CD4-positive, alpha-beta T cell treated with Interleukin-4 for 1 hour (primary cell): ENCODE measurements around the gene CLCF1.

ENCODE experiments used
- DNase-seq, 2 donors: peaks; one replicate each; pipeline ENCODE4 v3.0.0-alpha.2; 2020 to 2022

CLCF1 gene

DNA sequence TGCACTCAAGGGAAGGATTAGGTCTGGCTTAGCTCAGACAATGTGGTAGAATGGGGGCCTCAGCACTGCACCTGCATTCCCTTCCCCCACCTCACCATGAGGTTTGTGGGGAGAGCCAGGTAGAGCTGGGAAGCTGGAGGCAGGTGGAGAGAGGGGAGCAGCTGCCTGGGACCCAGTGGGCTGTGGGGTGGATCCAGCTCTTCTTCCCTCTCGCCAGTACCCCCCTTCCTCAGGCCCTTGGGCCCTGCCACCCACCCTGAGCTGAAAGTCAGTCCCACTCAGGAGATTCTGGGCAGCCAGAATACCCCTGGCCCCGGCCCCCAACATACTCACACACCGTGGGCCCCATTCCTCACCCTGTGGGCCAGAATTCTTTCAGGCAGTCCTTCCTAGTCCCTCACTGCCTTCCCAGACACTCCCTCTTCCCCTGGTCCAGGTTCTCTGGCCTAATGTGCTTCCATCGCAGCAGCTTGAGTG, 17.0 kb downstream of the CLCF1 start:
- DNase-seq = no peak

GRCh38 chr11:67355794-67356386, 17.5 kb downstream of the CLCF1 start:
- DNase-seq = no peak

- no peak for DNase-seq
Observed at GRCh38 chr11:67355023-67355793, 18.2 kb downstream of the CLCF1 start.

- DNase-seq = no peak
Observed at GRCh38 chr11:67354075-67355022, 19.0 kb downstream of the CLCF1 start.

DNA sequence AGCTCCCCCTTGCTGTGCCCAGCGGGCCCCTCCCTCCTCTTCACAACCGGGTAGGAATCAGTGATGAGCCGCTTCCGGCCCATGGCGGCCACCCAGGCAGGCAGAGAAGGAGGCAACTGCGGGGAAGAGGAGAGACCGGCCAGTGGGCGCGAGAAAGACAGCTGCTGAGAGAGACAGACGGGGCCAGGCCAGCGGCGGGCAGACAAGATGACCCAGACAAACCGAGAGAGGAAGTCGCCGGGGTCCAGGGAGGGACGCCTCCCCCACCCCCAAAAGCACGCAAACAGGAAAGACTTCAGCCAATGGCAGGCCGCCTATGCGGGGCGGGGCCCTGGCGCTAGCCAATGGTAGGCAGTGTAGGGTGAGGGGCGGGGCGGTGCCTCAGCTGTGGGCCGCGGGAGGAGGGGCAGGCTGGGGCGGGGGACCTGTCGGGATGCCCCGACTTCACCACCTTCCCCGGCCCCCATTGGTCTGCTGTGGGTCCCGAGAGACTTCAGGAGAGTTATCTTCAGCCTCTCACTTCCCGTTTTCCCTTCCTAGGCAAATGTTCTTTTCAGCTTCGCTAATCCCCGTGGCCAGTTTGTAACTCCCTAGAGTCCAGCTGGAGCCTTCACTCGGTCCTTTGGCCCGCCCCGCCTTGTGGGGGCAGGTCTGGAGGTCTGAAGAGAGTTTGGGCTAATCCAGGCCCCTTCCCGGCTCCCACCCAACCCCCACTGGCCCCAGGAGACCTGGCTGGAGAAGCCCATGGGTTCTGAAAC, 19.9 kb downstream of the CLCF1 start, which contains the start of gene POLD4:
TSS of gene POLD4 (minus strand) at position 230 of the 758 bp plus-strand sequence. CDS start at position 83, 147 bp downstream.
- DNase-seq = peak; percentile 96

GRCh38 chr11:67352546-67353316, 20.7 kb downstream of the CLCF1 start:
- peak in 1 of 2 donors; percentile 75 for DNase-seq

DNA sequence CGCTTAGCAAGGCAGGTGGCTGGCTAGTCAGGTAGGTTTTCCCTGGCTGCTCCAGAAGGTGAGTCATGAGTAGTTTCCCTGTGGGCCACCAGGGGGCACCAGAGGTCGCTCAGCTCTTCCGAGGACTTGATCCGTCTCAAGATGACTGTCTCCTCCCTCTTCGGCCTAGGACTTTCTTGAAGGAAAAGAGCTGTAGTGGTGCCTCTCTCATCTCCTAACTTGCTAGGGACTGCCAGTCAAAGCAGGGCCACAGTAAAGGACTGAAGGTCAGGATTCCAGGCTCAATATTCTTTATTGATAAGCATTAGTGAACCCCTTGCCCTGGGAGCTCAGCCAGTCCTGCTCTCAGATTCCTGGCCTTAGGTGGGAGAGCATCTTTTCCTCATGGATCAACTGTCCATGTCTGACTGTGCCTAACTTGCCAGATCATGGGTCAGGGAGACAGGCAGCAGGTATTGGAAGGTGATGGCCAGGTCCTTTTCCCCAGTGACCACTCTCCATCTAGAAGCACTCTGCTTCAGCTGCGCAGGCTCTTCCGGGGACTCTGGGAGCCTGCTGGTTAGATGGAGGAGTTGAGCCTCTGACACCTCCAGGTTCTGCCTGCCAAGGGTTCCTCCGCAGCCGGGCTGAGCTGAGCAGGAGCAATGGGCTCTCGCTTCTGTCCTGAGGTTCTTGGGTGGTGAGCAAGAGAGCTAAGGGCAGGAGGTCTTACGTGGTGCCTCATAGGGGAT, 22.0 kb downstream of the CLCF1 start:
- peak; percentile 75 for DNase-seq

GRCh38 chr11:67349928-67350465, 23.4 kb downstream of the CLCF1 start:
- no peak for DNase-seq

DNA sequence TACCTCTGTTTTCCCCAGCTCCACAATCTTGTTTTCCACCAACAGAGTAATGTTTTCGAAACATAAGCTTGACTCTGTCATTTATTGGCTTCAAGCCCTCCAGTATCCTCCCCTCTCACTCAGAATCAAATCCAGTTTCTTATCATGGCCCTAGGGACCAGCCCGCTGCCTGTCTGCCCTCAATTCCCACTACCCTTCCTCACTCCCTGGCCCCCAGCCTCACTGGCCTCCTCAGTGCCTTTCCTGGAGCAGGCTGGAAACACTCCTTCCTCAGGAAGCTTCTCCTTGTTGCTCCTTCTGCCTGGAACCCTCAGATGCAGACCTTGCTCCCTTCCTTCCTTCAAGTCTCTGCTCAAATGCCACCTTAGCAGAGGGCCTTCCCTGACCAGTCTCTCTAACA, 23.9 kb downstream of the CLCF1 start:
- DNase-seq = no peak

DNA sequence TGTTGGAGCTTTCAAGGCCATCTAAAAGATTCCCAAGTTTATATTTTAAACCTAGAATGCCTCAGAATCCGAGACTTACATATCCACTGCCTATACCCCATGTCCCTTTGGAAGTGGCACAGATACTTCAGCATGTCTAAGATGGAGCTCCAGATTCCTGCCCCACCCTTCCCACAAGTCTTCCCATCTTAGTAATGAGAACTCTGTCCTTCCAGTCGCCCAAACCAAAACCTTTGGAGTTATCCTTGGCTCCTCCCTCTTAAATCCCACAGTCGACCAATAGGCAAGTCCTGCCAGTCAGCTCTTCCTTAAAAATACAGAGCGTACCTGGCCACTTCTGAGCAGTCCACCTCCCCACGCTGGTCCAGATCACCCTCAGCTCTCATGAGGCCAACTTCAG, 24.4 kb downstream of the CLCF1 start:
- DNase-seq = no peak

DNA sequence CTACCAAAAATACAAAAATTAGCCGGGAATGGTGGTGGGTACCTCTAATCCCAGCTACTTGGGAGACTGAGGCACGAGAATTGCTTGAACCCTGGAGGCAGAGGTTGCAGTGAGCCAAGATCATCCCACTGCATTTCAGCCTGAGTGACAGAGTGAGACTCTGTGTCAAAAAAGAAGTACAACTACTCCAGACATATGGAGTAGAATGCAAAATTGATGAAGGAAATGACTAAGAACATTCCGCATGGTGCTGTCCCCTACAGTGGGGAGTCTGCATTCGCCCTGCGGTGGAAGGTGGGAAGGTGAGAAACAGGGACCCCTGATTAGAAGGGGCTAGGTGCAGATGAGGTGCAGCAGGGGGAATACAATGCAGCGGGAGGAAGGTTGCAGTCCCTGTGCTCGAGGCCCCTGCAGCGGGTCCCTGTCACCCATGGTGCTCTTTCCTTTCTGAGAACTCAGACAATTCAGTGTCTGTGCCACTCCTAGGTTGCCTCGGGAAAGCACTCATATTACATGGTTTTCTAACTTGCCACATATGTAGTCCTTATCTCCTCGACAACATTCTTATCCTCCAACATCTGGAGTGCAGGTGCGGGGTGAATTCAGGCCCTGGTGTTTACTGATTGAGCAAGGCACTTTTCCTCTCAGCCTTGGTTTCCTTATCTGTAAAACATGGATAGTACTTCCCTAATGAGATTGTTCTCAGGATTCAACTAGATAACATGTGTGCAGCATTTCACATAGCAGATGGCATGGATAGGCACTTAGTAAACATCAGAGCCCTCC, 25.2 kb downstream of the CLCF1 start:
- no peak for DNase-seq

- DNase-seq = peak in 1 of 2 donors; percentile 47
Observed at GRCh38 chr11:67345920-67346819, 27.2 kb downstream of the CLCF1 start.

DNA sequence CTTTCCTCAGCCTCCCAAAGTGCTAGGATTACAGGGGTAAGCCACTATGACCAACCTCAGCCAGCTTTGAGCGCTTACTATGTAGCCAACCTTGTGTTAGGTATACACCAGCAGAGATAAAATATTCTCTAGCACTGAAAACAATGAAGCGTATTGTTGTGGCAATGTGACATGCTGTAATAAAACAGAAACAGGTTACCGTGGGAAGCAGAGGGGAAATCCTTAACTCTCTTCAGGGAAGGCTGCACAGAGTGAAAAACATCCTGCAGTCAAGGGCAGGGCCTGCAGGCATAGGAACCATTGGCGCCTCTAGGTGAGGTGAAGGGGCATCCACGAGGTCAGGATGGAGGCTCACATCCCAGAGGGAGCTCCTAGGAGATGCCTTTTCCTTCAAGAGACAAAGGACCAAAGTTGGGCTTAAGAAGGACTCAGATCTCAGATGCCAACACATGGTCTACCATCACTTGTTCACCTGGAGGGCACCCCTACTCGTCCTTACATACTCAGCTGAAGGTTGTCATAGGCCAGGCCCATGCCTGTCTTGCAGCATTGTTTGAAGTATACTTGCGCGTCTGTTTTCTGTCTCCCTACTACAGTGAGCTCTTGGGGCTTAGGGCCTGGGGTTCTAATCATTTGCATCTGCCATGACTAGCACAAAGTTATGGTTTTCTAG, 28.0 kb downstream of the CLCF1 start:
- no peak for DNase-seq

DNA sequence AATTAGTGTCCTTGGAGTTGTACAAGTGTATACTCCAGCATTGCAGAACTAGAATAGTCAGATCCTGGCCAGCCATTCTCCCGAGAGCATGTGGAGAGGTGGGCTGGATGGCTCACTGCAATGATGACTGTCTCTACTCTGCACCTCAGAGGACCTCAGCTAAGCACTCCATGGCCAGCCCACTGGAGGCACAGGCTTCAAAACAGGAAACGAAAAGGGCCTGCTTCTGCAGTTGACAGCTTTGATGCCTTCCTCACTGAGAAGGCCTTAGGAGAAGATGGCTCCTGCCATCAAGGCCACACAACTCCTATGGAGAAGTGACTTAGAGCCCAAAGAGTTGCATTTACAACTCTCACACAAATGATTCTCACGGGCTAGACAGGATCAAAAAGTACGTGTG, 29.1 kb downstream of the CLCF1 start:
- peak in 1 of 2 donors; percentile 14 for DNase-seq

GRCh38 chr11:67337257-67337656, 36.1 kb downstream of the CLCF1 start:
- no peak for DNase-seq

DNA sequence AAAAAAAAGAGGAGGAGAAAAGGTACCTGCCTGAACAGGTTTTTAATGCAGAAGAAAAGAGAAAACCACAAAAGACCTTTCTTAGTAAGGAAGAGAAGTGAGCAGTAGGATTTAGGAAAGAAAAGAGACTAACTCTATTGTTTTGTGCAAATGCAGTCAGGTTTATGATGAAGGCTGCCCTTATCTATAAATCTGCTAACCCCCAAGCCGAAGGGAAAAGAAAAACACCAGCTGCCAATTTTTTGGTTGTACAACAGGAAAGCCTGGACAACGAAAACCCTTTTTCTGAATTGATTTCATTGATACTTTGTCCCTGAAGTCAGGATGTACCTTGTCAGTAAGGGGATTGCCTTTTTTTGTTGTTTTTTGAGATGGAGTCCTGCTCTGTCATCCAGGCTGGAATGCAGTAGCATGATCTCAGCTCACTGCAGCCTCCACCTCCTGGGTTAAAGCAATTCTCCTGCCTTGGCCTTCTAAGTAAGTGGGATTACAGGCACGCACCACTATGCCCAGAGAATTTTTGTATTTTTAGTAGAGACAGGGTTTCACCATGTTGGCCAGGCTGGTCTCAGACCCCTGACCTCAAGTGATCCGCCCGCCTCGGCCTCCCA, 41.2 kb downstream of the CLCF1 start:
- no peak for DNase-seq

GRCh38 chr11:67323526-67323925, 49.9 kb downstream of the CLCF1 start:
- DNase-seq = no peak

DNA sequence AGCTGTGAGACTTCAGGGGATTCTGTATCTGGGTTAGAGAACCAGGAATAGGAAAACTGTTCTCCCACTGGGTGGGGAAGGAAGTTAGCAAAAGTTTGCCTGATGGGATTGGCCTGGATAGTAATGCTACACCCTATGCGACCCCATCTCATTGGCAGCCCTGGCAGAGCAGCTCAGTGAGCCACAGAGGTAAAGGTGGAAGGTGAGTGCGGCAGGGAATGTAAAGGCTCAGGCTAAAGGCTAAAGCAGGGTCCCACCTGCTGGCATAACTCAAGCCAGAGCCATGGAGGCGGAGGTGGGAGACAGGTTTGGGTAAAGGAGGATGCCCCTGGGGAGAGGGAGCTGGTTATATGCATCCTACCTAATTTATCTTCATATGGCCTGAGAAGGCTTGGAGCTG, 51.3 kb downstream of the CLCF1 start:
- DNase-seq = no peak
